Central memory CD8-positive, alpha-beta T cell (primary cell): ENCODE measurements around the gene LAMB3.
A peak's percentile ranks its signal among the peaks of the same experiment; 100 is the strongest.

ENCODE experiments used
- ATAC-seq: fragments of 150-1000 bp; cut with Tn5 transposase; replicated peaks from 2 replicates; pipeline ENCODE4 v1.10.0; 2022; ENCODE audit warnings: mild to moderate bottlenecking, moderate FRiP score, moderate number of reproducible peaks; ENCODE audit not compliant: poor library complexity, severe bottlenecking; ENCODE audit errors: extremely low read depth
- DNase-seq, 2 donors: peaks; one replicate each; pipeline ENCODE4 v3.0.0; 2021; ENCODE audit warnings: low spot score in 2 of 2
- H3K27ac Mint-ChIP-seq: one replicate; pipeline ENCODE4 v1.8.0; 2022; ENCODE audit warnings: low read depth, mild to moderate bottlenecking, moderate library complexity, mixed read lengths
- H3K27me3 Mint-ChIP-seq: one replicate; pipeline ENCODE4 v1.8.0; 2022; ENCODE audit warnings: mixed read lengths
- H3K36me3 Mint-ChIP-seq: one replicate; pipeline ENCODE4 v1.8.0; 2022; ENCODE audit warnings: mild to moderate bottlenecking, moderate library complexity, mixed read lengths; ENCODE audit not compliant: insufficient read depth
- H3K4me1 Mint-ChIP-seq: one replicate; pipeline ENCODE4 v1.8.0; 2022; ENCODE audit warnings: mixed read lengths
- H3K4me3 Mint-ChIP-seq: one replicate; pipeline ENCODE4 v1.8.0; 2022; ENCODE audit warnings: mild to moderate bottlenecking, moderate library complexity, mixed read lengths
- H3K9me3 Mint-ChIP-seq: one replicate; pipeline ENCODE4 v1.8.0; 2022; ENCODE audit warnings: mixed read lengths

The LAMB3 gene

GRCh38 chr1:209569455-209570207 lies 82.6 kb downstream of the LAMB3 start:
- ATAC-seq (no peak), DNase-seq (peak; percentile 31 to 48)
- Mint-ChIP-seq H3K4me3 (no peak overlapping the region), H3K9me3 (no peaks in the 10 kb centered on the region), H3K27me3 (peaks cover 81% of the 10 kb centered on the region), H3K27ac (peak overlapping the region; percentile 23), H3K4me1 (peaks cover 6% of the 10 kb centered on the region), H3K36me3 (peaks cover 2% of the 10 kb centered on the region)

GRCh38 chr1:209567698-209568175 lies 84.5 kb downstream of the LAMB3 start:
- Mint-ChIP-seq H3K9me3 (no peaks in the 10 kb centered on the region), H3K27me3 (peaks cover 88% of the 10 kb centered on the region), H3K4me1 (peaks cover 6% of the 10 kb centered on the region), H3K4me3 (no peak overlapping the region), H3K36me3 (peaks cover under 1% of the 10 kb centered on the region), H3K27ac (no peak overlapping the region)
- no peak for ATAC-seq
- no peak for DNase-seq

- Mint-ChIP-seq H3K4me1 (peaks cover 6% of the 10 kb centered on the region), H3K27ac (no peak overlapping the region), H3K27me3 (peaks cover 87% of the 10 kb centered on the region), H3K4me3 (no peak overlapping the region), H3K36me3 (no peaks in the 10 kb centered on the region), H3K9me3 (no peaks in the 10 kb centered on the region)
- DNase-seq = peak; percentile 41 to 48
- peak; percentile 72 for ATAC-seq
Observed at GRCh38 chr1:209565759-209566678, 86.2 kb downstream of the LAMB3 start.
